ENCODE data around the gene COL8A1.

GRCh38 chr3:99700631-99701268, 62.4 kb downstream of the COL8A1 start:
- no peak for TF ChIP-seq FOXM1 (IDR thresholded peaks at IDR 0.05; ENCODE audit: borderline replicate concordance)
- TF ChIP-seq HDGF (IDR thresholded peaks at IDR 0.05; ENCODE audit: borderline replicate concordance) = no peak
- TF ChIP-seq FOXK2 (IDR thresholded peaks at IDR 0.05) = no peak
- TF ChIP-seq ZNF384 (IDR thresholded peaks at IDR 0.05) = no peak
